GM23338 (cell line): ENCODE results near the gene THSD4. TPM values are rescaled to one million over a fixed set of nuclear protein-coding genes. Genes with fewer than 3 reads are reported as not detected.

Source experiments
- ATAC-seq: fragments of 200-7000 bp; cut with Tn5 transposase; 3 replicates; pipeline ENCODE4 v1.9.1; 2020
- DNase-seq: peaks from one replicate; pipeline ENCODE4 v3.0.0-alpha.2; 2015; ENCODE audit warnings: low spot score
- H2AFZ ChIP-seq: fragments of 200-600 bp; sonication (generic); 2 replicates; pipeline ENCODE4 v1.8.0; 2016; ENCODE audit warnings: antibody characterized with exemption, mild to moderate bottlenecking, moderate library complexity
- H3F3A ChIP-seq: fragments of 200-600 bp; sonication (generic); replicated peaks from 2 replicates; pipeline ENCODE4 v1.8.0; 2017; ENCODE audit warnings: antibody characterized with exemption, mixed run types, low read depth
- H3K27ac ChIP-seq: fragments of 200-600 bp; sonication (generic); 2 replicates; pipeline ENCODE4 v1.6.1; 2016; ENCODE audit warnings: low read depth
- H3K27me3 ChIP-seq: fragments of 200-600 bp; sonication (generic); 2 replicates; pipeline ENCODE4 v1.8.0; 2016; ENCODE audit warnings: mild to moderate bottlenecking, mixed run types, moderate library complexity; ENCODE audit not compliant: insufficient read depth
- H3K36me3 ChIP-seq: fragments of 200-600 bp; sonication (generic); 2 replicates; pipeline ENCODE4 v1.8.0; 2016; ENCODE audit warnings: mild to moderate bottlenecking; ENCODE audit not compliant: insufficient read depth
- H3K4me1 ChIP-seq: fragments of 200-600 bp; sonication (generic); 2 replicates; pipeline ENCODE4 v1.8.0; 2016; ENCODE audit warnings: mild to moderate bottlenecking, moderate library complexity; ENCODE audit not compliant: insufficient read depth
- H3K4me2 ChIP-seq: fragments of 200-600 bp; sonication (generic); 2 replicates; pipeline ENCODE4 v1.7.1; 2017; ENCODE audit warnings: mixed run types
- H3K4me3 ChIP-seq: fragments of 200-600 bp; sonication (generic); 2 replicates; pipeline ENCODE4 v1.6.1; 2016; ENCODE audit warnings: mixed run types
- H3K79me2 ChIP-seq: fragments of 200-600 bp; sonication (generic); replicated peaks from 2 replicates; pipeline ENCODE4 v1.8.0; 2017; ENCODE audit warnings: mild to moderate bottlenecking; ENCODE audit not compliant: insufficient read depth
- H3K9me2 ChIP-seq: fragments of 200-600 bp; sonication (generic); 2 replicates; pipeline ENCODE4 v1.8.0; 2017; ENCODE audit not compliant: insufficient read depth
- H4K20me1 ChIP-seq: fragments of 200-600 bp; sonication (generic); replicated peaks from 2 replicates; pipeline ENCODE4 v1.8.0; 2017; ENCODE audit warnings: mild to moderate bottlenecking; ENCODE audit not compliant: insufficient read depth
- H3K27ac Mint-ChIP-seq: 2 replicates; pipeline ENCODE4 v1.8.0; 2020; ENCODE audit warnings: inconsistent platforms, mild to moderate bottlenecking, moderate library complexity, mixed read lengths
- H3K27me3 Mint-ChIP-seq: 3 replicates; pipeline ENCODE4 v1.8.0; 2022; ENCODE audit warnings: low read depth, mild to moderate bottlenecking, moderate library complexity, mixed read lengths, inconsistent platforms; ENCODE audit not compliant: insufficient read depth, poor library complexity
- H3K36me3 Mint-ChIP-seq: 3 replicates; pipeline ENCODE4 v1.8.0; 2021; ENCODE audit warnings: low read depth, mild to moderate bottlenecking, inconsistent platforms, moderate library complexity, mixed read lengths
- H3K4me1 Mint-ChIP-seq: 3 replicates; pipeline ENCODE4 v1.8.0; 2020; ENCODE audit warnings: mild to moderate bottlenecking, inconsistent platforms, mixed read lengths
- H3K4me3 Mint-ChIP-seq: 3 replicates; pipeline ENCODE4 v1.8.0; 2021; ENCODE audit warnings: moderate library complexity, mild to moderate bottlenecking, inconsistent platforms, mixed read lengths
- H3K9me3 Mint-ChIP-seq: 3 replicates; pipeline ENCODE4 v1.8.0; 2020; ENCODE audit warnings: moderate library complexity, mild to moderate bottlenecking, inconsistent platforms, mixed read lengths
- CREB1 ChIP-seq: fragments of 250-450 bp; sonication (Bioruptor Pico); IDR thresholded peaks from 2 replicates; pipeline ENCODE4 v1.5.0; 2020; ENCODE audit warnings: low read depth, mild to moderate bottlenecking, moderate library complexity
- EZH2 ChIP-seq: fragments of 200-600 bp; sonication (generic); IDR thresholded peaks from one replicate; pipeline ENCODE4 v1.8.0; 2017; ENCODE audit warnings: antibody characterized with exemption, mild to moderate bottlenecking, low read depth; ENCODE audit not compliant: unreplicated experiment
- EZH2phosphoT487 ChIP-seq: fragments of 200-600 bp; sonication (generic); IDR thresholded peaks from one replicate; pipeline ENCODE4 v1.8.1; 2018; ENCODE audit warnings: antibody characterized with exemption; ENCODE audit not compliant: unreplicated experiment
- JUNB ChIP-seq: IDR thresholded peaks from one replicate; pipeline ENCODE4 v1.6.1; 2016; ENCODE audit warnings: antibody characterized with exemption; ENCODE audit not compliant: unreplicated experiment
- NANOG ChIP-seq: IDR thresholded peaks from 2 replicates; pipeline ENCODE4 v1.6.1; 2016; ENCODE audit warnings: antibody characterized with exemption, borderline replicate concordance
- POLR2AphosphoS5 ChIP-seq: IDR thresholded peaks from 2 replicates; pipeline ENCODE4 v1.6.1; 2016; ENCODE audit warnings: antibody characterized with exemption, low read depth
- STAT1 ChIP-seq: IDR thresholded peaks from one replicate; pipeline ENCODE4 v1.6.1; 2016; ENCODE audit warnings: antibody characterized with exemption; ENCODE audit not compliant: unreplicated experiment
- ZNF114 ChIP-seq: fragments of 250-450 bp; sonication (Bioruptor Pico); IDR thresholded peaks from 2 replicates; pipeline ENCODE4 v1.5.0; 2020; ENCODE audit warnings: mild to moderate bottlenecking, moderate library complexity
- ZNF331 ChIP-seq: fragments of 250-450 bp; sonication (Bioruptor Pico); IDR thresholded peaks from 2 replicates; pipeline ENCODE4 v1.5.0; 2020; ENCODE audit warnings: low read depth, mild to moderate bottlenecking, moderate library complexity
- polyA plus RNA-seq: library from polyadenylated mRNA; unstranded; fragments of >200 nt; fragmentation: Nextera tagmentation; extraction: Ambion mirVana; gene quantifications from 2 replicates; pipeline ENCODE4 v1.2.1, GENCODE V29; 2016
- total RNA-seq: library from RNA; depleted of rRNA; stranded (reverse); fragments of >200 nt; shearing (Covaris generic); gene quantifications from 2 replicates; pipeline ENCODE4 v1.2.3, GENCODE V29; 2014
- TF ChIP-seq, protein P1 (sequence below): IDR thresholded peaks from one replicate; pipeline ENCODE4 v1.6.1; 2018; ENCODE audit warnings: antibody characterized with exemption; ENCODE audit not compliant: unreplicated experiment
- TF ChIP-seq, protein P2 (sequence below): fragments of 250-450 bp; sonication (Bioruptor Pico); IDR thresholded peaks from 2 replicates; pipeline ENCODE4 v1.5.0; 2020; ENCODE audit warnings: mild to moderate bottlenecking, moderate library complexity
- TF ChIP-seq, protein P3 (sequence below): IDR thresholded peaks from 2 replicates; pipeline ENCODE4 v1.6.1; 2016; ENCODE audit warnings: antibody characterized with exemption
- TF ChIP-seq, protein P4 (sequence below), 2 experiments: fragments of 200-600 bp in 1 of 2; sonication (generic) in 1 of 2; conservative IDR thresholded peaks; 2 replicates each; pipeline versions ENCODE4 v1.5.1 to v1.6.1; 2016 to 2017; ENCODE audit warnings: antibody characterized with exemption in 2 of 2, low read depth in 2 of 2, mild to moderate bottlenecking in 2 of 2, moderate library complexity in 1 of 2

The THSD4 gene
- total and polyA plus RNA-seq, 2 experiments from 2014 or later: 2.0 to 7.4 TPM

DNA sequence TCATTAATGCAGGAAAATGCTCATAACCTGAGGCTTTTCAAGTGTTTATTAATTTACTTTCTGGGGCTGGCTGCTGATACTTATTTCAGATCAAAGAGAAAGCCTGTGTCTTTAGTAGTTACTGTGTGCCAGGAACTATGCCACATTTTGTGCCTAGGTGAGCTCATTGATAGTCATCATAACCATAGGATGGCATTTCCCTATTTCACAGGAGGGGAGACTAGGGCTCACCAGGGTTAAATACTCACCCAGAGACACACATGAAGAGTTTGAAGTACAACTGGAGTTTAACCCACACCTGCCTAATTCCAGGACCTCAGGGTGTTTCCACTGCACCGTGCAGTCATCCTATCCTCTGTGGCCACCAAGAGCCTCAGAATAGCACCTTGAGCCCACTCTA is 430.7 kb downstream of the THSD4 start:
- H3K36me3 Mint-ChIP-seq: no peaks in the 10 kb centered on the region
- Histone ChIP-seq H3K4me1 (no peaks in the 10 kb centered on the region), H3K9me2 (0 out of 2 replicates have a peak, but pooled peaks cover 2% of the 10 kb centered on the region), H2AFZ (no peak overlapping the region), H3K79me2 (no peaks in the 10 kb centered on the region), H4K20me1 (no peaks in the 10 kb centered on the region), H3F3A (no peaks in the 10 kb centered on the region), H3K36me3 (no peaks in the 10 kb centered on the region), H3K27ac (no peak overlapping the region), H3K4me3 (no peak overlapping the region), H3K4me2 (no peak overlapping the region), H3K27me3 (no peaks in the 10 kb centered on the region)
- H3K4me3 Mint-ChIP-seq: no peak overlapping the region
- no peak for ATAC-seq
- H3K27me3 Mint-ChIP-seq: peaks cover 4% of the 10 kb centered on the region
- DNase-seq: no peak
- no peaks in the 10 kb centered on the region; the same call in 2 of the 3 replicates for H3K9me3 Mint-ChIP-seq
- no peak overlapping the region for H3K27ac Mint-ChIP-seq
- H3K4me1 Mint-ChIP-seq: peaks cover 20% of the 10 kb centered on the region
- no peak for TF ChIP-seq STAT1
- TF ChIP-seq, protein P1, sequence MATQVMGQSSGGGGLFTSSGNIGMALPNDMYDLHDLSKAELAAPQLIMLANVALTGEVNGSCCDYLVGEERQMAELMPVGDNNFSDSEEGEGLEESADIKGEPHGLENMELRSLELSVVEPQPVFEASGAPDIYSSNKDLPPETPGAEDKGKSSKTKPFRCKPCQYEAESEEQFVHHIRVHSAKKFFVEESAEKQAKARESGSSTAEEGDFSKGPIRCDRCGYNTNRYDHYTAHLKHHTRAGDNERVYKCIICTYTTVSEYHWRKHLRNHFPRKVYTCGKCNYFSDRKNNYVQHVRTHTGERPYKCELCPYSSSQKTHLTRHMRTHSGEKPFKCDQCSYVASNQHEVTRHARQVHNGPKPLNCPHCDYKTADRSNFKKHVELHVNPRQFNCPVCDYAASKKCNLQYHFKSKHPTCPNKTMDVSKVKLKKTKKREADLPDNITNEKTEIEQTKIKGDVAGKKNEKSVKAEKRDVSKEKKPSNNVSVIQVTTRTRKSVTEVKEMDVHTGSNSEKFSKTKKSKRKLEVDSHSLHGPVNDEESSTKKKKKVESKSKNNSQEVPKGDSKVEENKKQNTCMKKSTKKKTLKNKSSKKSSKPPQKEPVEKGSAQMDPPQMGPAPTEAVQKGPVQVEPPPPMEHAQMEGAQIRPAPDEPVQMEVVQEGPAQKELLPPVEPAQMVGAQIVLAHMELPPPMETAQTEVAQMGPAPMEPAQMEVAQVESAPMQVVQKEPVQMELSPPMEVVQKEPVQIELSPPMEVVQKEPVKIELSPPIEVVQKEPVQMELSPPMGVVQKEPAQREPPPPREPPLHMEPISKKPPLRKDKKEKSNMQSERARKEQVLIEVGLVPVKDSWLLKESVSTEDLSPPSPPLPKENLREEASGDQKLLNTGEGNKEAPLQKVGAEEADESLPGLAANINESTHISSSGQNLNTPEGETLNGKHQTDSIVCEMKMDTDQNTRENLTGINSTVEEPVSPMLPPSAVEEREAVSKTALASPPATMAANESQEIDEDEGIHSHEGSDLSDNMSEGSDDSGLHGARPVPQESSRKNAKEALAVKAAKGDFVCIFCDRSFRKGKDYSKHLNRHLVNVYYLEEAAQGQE: no peak
- no peak for TF ChIP-seq CREB1 (CRISPR knock-in tag)
- no peak for TF ChIP-seq NANOG
- TF ChIP-seq, protein P2, sequence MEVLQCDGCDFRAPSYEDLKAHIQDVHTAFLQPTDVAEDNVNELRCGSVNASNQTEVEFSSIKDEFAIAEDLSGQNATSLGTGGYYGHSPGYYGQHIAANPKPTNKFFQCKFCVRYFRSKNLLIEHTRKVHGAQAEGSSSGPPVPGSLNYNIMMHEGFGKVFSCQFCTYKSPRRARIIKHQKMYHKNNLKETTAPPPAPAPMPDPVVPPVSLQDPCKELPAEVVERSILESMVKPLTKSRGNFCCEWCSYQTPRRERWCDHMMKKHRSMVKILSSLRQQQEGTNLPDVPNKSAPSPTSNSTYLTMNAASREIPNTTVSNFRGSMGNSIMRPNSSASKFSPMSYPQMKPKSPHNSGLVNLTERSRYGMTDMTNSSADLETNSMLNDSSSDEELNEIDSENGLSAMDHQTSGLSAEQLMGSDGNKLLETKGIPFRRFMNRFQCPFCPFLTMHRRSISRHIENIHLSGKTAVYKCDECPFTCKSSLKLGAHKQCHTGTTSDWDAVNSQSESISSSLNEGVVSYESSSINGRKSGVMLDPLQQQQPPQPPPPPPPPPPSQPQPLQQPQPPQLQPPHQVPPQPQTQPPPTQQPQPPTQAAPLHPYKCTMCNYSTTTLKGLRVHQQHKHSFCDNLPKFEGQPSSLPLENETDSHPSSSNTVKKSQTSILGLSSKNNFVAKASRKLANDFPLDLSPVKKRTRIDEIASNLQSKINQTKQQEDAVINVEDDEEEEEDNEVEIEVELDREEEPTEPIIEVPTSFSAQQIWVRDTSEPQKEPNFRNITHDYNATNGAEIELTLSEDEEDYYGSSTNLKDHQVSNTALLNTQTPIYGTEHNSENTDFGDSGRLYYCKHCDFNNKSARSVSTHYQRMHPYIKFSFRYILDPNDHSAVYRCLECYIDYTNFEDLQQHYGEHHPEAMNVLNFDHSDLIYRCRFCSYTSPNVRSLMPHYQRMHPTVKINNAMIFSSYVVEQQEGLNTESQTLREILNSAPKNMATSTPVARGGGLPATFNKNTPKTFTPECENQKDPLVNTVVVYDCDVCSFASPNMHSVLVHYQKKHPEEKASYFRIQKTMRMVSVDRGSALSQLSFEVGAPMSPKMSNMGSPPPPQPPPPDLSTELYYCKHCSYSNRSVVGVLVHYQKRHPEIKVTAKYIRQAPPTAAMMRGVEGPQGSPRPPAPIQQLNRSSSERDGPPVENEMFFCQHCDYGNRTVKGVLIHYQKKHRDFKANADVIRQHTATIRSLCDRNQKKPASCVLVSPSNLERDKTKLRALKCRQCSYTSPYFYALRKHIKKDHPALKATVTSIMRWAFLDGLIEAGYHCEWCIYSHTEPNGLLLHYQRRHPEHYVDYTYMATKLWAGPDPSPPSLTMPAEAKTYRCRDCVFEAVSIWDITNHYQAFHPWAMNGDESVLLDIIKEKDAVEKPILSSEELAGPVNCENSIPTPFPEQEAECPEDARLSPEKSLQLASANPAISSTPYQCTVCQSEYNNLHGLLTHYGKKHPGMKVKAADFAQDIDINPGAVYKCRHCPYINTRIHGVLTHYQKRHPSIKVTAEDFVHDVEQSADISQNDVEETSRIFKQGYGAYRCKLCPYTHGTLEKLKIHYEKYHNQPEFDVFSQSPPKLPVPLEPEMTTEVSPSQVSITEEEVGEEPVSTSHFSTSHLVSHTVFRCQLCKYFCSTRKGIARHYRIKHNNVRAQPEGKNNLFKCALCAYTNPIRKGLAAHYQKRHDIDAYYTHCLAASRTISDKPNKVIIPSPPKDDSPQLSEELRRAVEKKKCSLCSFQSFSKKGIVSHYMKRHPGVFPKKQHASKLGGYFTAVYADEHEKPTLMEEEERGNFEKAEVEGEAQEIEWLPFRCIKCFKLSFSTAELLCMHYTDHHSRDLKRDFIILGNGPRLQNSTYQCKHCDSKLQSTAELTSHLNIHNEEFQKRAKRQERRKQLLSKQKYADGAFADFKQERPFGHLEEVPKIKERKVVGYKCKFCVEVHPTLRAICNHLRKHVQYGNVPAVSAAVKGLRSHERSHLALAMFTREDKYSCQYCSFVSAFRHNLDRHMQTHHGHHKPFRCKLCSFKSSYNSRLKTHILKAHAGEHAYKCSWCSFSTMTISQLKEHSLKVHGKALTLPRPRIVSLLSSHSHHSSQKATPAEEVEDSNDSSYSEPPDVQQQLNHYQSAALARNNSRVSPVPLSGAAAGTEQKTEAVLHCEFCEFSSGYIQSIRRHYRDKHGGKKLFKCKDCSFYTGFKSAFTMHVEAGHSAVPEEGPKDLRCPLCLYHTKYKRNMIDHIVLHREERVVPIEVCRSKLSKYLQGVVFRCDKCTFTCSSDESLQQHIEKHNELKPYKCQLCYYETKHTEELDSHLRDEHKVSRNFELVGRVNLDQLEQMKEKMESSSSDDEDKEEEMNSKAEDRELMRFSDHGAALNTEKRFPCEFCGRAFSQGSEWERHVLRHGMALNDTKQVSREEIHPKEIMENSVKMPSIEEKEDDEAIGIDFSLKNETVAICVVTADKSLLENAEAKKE (CRISPR knock-in tag): no peak
- no peak for TF ChIP-seq EZH2phosphoT487
- TF ChIP-seq, protein P3, sequence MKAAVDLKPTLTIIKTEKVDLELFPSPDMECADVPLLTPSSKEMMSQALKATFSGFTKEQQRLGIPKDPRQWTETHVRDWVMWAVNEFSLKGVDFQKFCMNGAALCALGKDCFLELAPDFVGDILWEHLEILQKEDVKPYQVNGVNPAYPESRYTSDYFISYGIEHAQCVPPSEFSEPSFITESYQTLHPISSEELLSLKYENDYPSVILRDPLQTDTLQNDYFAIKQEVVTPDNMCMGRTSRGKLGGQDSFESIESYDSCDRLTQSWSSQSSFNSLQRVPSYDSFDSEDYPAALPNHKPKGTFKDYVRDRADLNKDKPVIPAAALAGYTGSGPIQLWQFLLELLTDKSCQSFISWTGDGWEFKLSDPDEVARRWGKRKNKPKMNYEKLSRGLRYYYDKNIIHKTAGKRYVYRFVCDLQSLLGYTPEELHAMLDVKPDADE: no peak
- TF ChIP-seq, protein P4, sequence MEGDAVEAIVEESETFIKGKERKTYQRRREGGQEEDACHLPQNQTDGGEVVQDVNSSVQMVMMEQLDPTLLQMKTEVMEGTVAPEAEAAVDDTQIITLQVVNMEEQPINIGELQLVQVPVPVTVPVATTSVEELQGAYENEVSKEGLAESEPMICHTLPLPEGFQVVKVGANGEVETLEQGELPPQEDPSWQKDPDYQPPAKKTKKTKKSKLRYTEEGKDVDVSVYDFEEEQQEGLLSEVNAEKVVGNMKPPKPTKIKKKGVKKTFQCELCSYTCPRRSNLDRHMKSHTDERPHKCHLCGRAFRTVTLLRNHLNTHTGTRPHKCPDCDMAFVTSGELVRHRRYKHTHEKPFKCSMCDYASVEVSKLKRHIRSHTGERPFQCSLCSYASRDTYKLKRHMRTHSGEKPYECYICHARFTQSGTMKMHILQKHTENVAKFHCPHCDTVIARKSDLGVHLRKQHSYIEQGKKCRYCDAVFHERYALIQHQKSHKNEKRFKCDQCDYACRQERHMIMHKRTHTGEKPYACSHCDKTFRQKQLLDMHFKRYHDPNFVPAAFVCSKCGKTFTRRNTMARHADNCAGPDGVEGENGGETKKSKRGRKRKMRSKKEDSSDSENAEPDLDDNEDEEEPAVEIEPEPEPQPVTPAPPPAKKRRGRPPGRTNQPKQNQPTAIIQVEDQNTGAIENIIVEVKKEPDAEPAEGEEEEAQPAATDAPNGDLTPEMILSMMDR (conservative IDR thresholded peaks at IDR 0.05; ENCODE audit: low read depth in 2 of 2): no peak
- TF ChIP-seq EZH2: no peak
- no peak for TF ChIP-seq JUNB
- no peak for TF ChIP-seq POLR2AphosphoS5
- no peak for TF ChIP-seq ZNF331 (CRISPR knock-in tag)
- no peak for TF ChIP-seq ZNF114 (CRISPR knock-in tag)
